Erythroblast (primary cell): ENCODE results near the gene FMN1.

Experiments
- GATA1 ChIP-seq: IDR thresholded peaks from 2 replicates; pipeline ENCODE4 v1.6.1; 2011; ENCODE audit warnings: low read depth, mild to moderate bottlenecking, control low read depth, low read length, moderate library complexity
- POLR2A ChIP-seq: IDR thresholded peaks from 2 replicates; pipeline ENCODE4 v1.6.1; 2011; ENCODE audit warnings: mild to moderate bottlenecking, low read length

DNA sequence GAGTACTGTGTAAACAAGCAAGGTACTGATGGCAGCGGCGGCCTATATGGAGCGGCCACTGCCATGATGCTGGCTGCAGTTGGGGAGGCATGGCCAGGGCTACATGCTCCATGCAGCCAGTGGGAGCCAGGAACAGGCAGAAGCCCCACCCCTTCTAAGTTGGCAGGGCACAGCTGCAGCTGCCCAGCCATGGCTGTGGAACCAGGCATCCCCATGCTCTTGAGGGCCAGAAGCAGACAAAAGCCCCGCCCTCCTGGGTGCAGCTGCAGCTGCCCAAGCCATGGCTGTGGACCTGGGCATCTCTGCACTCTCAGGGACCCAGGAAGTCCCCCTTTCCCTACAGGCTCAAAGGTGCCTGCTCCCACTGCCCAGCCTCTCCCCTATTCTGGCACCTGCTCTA, 150.9 kb downstream of the FMN1 start:
- no peak for TF ChIP-seq POLR2A
- no peak for TF ChIP-seq GATA1
